Activated naive CD4-positive, alpha-beta T cell (primary cell): ENCODE data around the gene TAGLN.

Experiments
- DNase-seq, 4 experiments: peaks; one replicate each; lab custom pipeline; 2025; lab: John Stamatoyannopoulos, UW

TAGLN gene

GRCh38 chr11:117214404-117215110 is 15.4 kb downstream of the TAGLN start:
- DNase-seq, result no peak

- no peak for DNase-seq
Measured at GRCh38 chr11:117217141-117218084, 18.2 kb downstream of the TAGLN start.

- no peak for DNase-seq
Measured at GRCh38 chr11:117218133-117218915, 19.2 kb downstream of the TAGLN start.

GRCh38 chr11:117219001-117219400 is 19.8 kb downstream of the TAGLN start:
- no peak for DNase-seq

- DNase-seq, result no peak
Measured at GRCh38 chr11:117219455-117219854, 20.3 kb downstream of the TAGLN start.

GRCh38 chr11:117219995-117220394 is 20.8 kb downstream of the TAGLN start:
- no peak for DNase-seq

GRCh38 chr11:117220568-117220967 is 21.4 kb downstream of the TAGLN start:
- no peak for DNase-seq

GRCh38 chr11:117220999-117221774 is 22.0 kb downstream of the TAGLN start:
- DNase-seq, result no peak

GRCh38 chr11:117221775-117222517 is 22.8 kb downstream of the TAGLN start:
- DNase-seq, result no peak

GRCh38 chr11:117222991-117223740 is 24.0 kb downstream of the TAGLN start:
- DNase-seq, result no peak

- DNase-seq, result no peak
Measured at GRCh38 chr11:117223741-117224689, 24.8 kb downstream of the TAGLN start.

GRCh38 chr11:117225553-117226170 is 26.5 kb downstream of the TAGLN start:
- no peak for DNase-seq

- DNase-seq, result peak in 1 of 4 experiments; percentile 17
Measured at GRCh38 chr11:117226388-117227385, 27.5 kb downstream of the TAGLN start.

- no peak for DNase-seq
Measured at GRCh38 chr11:117228091-117228490, 28.9 kb downstream of the TAGLN start.

GRCh38 chr11:117229411-117229810 is 30.2 kb downstream of the TAGLN start:
- no peak for DNase-seq

GRCh38 chr11:117229931-117230285 is 30.7 kb downstream of the TAGLN start:
- DNase-seq, result no peak

GRCh38 chr11:117230286-117230961 is 31.3 kb downstream of the TAGLN start:
- peak in 1 of 4 experiments; percentile 15 for DNase-seq
